Cerebellar cortex (tissue), 1 donor: ENCODE measurements around the gene DNAH3.
"Not testable (repeated sequence)": the region's sequence is repeated elsewhere in the genome, so short reads cannot be mapped to it uniquely, and the experiment has no call there.

Experiments used
- DNase-seq: peaks from one replicate; pipeline ENCODE4 v3.0.0-alpha.2; 2015; ENCODE audit warnings: low spot score

Gene DNAH3

DNA sequence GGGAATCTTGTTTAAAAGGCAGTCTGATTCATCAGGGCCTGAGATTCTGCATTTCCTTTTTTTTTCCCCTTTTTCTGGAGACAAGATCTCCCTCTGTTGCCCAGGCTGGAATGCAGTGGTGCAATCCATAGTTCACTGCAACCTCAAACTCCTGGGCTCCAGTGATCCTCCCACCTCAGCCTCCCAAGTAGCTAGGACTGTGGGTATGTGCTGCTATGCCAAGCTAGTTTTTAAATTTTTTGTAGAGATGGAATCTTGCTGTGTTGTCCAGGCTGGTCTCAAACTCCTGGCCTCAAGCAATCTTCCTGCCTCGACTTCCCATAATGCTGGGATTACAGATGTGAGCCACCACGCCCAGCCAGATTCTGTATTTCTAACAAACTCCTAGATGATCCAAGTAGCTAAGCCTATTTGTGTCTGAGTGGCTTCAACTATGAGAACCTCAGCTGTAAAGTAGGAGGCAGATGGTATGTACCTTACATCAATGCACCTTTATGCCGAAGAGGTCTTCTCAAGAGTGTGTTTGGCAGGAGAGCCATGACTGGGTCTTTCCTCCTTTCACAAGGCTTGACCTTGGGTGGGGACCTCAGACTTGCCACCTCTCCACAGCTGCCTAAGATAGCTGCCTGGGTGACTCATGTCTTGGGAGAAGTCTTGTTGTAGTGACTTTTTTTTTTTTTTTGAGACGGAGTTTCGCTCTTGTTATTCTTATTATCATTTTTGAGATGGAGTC, 18.8 kb upstream of the DNAH3 start:
- DNase-seq = no peak

DNA sequence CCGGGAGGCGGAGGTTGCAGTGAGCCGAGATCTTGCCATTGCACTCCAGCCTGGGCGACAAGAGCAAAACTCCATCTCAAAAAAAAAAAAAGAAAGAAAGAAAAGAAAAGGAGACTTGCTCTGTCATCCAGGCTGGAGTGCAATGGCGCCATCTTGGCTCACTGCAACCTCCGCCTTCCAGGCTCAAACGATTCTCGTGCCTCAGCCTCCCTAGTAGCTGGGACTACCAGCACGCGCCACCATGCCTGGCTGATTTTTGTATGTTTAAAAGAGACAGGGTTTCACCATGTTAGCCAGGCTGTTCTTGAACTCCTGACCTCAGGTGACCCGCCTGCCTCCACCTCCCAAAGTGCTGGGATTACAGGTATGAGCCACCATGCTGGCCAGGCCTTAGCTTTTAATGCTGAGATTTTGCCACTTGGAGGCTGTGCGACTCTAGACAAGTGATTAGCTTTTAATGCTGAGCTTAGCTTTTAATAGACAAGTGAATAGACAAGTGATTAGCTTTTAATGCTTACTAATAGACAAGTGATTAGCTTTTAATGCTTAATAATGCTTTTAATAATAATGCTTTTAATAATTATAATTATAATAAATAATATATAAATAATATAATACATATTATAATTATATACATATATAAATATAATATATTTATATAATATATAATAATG, 17.4 kb upstream of the DNAH3 start:
- DNase-seq = no peak

DNA sequence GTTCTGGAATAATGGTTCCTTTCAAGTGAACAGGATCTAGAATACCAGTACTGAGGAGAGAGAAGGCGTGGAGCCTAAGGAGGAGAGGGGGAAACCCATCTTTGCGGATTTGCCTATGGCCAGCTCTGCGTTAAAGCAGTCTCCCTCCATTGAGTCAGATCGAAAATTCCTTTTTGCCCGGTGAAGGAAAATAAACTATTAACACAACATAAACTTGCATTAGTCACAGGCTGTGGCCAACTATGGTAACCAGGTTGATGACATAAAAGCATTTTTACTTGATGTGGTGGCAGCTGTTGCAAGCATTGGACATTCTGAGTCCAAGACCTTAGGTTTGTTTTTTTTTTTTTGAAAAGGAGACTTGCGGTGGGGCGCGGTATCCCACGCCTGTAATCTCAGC, 16.7 kb upstream of the DNAH3 start:
- DNase-seq = no peak

DNA sequence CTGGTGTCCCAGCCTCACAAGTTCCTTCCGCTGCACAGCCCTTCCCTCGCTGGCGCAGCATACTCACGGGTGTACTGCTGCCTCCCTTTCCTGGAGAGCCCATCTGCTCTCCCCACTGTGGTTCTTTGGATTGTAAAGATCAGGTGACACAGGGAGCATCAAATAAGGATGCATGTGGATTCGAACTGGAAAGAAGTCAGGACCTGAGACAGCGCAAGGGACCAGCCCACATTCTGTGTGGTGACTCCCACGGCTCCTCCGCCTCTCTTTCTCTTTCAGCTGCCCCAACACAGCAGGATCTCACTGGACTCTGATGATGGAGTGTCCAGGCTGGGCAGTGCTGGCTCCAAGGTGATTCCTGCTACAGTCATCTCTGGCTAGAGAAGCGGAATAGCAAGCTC, 15.9 kb upstream of the DNAH3 start:
- peak; percentile 94 for DNase-seq

DNA sequence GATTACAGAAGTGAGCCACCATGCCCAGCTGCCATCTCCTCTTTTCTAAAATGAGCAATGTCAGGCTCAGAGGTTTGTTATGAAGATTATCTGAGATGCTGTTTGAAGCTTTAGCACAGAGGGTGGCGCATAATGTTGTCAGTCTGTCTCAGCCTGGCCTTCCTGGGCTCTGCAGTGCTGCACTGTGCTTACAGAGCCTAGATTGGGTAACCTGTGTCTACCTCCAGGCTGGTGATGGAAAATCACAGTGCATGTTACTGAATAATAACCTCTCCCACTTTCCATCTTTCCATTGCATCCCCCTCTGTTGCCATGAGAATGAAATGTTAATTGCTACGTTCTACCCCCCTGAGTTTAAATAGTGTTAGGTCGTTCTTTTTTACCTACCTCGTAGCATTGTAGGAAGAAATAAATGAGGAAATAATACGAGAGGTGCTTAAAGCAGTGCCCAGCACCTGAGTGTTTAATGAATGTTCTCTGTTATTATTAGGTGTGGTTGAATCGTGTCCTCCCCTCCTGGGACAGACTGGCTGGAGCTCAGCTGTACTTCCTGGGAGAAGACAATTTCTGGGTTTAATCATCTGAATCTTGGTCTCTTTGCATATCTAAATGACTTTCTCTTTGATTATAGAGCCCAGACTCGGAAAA, 14.0 kb upstream of the DNAH3 start:
- no peak for DNase-seq

DNA sequence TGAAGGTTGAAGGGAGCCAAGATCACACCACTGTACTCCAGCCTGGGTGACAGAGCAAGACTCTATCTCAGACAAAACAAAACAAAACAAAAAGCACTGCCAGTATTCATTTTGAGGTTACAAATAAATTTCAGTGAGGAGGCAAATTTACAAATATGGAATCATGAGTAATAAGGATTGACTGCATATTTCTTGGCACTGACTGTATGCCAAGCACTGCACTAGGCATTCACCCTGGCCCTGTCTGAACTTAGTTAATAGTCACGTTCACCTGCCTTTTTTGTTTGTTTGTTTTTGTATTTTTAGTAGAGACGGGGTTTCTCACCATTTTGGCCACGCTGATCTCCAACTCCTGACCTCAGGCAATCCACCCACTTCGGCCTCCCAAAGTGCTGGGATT, 12.9 kb upstream of the DNAH3 start:
- DNase-seq = no peak

DNA sequence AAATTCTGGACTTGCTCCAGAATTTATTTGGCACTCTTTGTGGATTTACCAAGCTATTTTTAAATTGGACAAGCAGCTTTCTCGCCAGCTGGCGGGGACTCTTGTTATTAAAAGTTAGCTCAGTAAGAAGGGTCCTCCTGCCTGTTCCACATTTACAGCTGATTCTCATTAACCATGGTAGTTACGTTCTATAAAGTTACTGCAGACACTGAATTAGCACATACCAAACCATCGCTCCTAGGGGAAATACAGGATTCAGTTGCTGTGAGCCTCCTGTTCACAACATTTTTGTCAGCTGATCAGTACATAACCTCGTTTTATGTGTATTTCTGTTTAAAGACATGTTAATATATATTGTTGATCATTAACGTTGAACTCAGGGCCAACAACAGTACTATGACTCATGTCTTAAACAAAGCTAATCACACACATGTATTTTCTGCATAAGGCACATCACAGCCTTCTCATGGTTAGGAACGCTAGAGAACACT, 12.1 kb upstream of the DNAH3 start:
- peak; percentile 91 for DNase-seq

DNA sequence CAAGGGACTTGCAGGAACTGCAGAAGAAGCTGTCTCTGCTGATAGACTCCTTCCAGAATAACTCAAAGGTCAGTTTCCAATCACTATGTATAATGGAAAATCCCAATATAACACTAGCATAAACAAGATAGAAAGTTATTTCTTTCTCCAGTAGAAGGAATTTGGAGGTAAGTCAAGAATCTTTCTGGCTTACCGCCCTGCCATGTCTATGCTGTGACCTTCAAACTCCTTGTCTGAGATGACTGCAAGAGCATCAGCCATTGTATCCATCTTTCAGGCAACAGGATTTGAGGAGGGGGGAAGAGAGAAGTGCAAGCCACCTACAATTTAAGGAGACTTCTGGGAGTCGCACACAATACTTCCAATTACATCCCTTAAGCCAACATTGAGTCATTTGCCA, 10.6 kb upstream of the DNAH3 start:
- peak; percentile 46 for DNase-seq

DNA sequence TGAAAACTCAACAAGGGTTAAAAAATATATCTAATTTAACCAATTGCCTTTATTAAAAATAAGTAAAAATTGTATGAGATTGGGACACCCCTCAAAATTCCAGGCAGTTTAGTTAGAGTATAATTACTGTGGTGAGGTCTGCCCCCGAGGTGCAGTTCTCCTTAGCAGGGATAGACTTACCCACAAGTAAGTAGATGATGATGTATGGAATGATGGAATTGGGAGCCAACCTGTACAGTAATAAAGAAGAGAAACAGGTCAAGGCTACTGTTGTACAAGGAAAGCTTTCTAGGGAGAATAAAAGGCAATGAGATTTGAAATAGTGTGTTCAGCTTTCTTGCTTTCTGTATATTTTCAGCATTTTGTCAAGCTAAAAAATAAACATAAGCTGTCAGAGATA, 9.6 kb upstream of the DNAH3 start:
- DNase-seq = peak; percentile 37

DNA sequence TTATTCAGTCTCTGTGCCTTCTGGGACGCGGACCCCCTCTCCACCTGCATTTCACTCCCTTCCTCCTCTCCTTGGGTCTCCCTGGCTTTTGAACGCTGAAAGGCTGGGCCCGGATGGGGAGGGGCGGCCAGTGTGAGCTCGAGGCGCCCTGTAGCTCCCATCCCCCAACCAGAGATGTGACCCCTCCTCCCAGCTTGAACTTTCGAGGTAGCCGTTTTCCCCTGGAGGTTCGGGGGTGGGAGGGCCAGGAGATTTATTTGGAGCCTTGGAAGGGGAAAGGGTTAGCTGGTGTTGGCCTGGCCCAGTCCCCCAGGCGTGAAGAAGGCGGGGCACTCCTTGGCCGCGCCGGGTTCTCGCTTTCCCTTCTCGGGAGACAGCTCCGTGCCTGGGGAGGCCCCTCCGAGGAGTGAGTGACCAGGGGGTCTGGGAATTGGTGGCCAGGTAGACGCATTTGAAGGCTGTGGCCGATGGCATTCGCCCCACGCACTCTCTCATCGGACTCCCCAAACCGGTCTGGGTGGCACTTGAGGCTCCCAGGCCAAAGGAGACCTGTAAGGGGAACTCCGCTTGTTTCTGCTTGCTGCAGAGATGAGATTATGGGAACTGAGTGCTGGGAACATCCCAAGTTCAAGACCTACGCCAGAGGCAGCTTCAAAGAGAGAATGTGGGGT, 8.8 kb upstream of the DNAH3 start:
- peak; percentile 50 for DNase-seq

DNA sequence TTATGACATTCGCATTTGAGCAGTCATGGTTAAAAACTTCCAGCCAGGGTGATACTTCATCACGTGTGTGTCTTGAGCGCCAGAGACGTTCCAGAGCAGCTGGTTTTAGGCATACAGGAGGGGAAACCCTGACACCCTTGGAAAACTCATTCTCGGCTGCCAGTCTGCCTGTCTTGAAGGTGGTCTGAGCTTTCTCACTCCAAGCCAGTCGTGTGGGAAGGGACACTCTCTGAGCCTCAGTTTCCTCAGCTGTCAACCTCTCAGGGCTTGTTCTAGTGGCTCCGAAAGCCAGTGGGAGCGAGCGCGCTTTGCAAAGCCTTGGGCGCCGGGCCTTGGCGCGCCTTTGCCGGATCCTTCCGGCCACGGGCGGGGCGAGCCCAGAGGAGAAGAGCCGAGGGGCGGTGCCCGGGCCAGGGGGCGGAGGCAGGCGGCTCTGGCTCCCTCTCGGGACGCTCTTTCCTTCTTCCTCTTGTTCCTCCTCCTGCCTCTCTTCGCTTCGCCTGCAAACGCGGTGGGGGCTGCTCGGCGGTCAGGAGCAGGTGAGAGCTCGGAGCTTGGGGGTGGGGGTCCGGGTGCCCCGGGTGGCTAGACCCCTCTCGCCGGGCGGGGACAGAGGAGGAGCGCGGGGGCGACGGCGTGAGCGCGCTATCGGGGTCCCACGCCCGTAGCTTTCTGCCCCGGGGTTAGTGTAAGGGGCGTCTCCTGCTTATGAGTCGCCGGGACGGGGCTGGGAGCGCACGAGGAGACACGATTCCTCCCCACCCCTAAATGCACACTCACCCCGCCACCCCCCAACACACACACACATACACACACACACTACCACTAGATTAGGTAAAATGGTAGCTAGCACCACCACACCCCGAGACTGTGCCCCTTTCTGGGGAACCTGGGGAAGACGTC, 7.8 kb upstream of the DNAH3 start, which contains the start of gene LDAF1:
LDAF1 (plus strand) TSS at position 467 of the 903 bp plus-strand sequence. CDS start 2,509 bp downstream, outside the sequence.
- DNase-seq = peak; percentile 78

DNA sequence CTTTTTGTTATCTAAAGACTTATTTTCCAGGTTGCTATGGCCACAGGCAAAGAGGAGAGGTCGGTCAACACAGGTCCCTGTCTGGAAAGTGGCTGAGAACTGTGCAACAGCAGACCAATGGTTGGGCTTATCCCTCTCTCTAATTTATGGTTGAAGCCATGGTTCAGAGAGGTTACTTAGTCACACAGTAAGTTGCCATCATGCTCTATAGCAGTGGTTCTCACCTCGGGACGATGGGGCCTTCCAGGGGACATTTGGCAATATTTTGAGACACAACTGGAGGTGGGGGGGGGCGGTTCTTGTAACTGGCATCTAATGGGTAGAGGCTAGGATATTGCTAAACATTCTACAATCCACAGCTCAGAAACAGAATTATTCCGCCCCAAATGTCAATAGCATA, 7.0 kb upstream of the DNAH3 start:
- no peak for DNase-seq

DNA sequence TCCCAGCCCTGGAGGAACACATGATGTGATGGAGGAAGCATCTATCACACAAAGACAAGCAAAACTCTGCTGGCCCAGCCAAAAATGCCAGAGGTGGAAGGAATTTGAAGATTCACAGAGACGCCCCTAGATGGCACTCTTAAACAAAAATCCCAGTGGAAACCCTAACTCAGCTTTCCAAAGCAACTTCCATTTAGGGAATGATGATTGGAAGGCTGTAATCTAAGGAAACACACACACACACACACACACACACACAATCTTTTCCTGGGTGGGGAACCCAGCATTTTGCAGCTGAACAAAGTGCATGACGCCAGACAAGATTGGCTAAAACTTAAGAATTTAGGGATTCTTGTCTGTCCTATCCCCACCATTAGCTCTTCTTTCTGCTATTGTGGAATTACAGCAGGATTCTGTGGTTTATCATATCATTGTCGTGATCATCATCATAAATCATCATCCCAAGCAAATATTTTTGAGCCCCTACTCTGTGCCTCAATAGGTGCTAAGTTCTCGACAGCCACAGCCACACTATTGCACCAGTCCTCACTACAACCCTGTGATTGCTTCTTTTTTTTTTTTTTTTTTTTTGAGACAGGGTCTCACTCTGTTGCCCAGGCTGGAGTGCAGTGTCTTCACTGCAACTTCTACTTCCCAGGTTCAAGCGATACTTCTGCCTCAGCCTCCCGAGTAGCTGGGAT, 6.3 kb upstream of the DNAH3 start:
- DNase-seq = peak; percentile 89

DNA sequence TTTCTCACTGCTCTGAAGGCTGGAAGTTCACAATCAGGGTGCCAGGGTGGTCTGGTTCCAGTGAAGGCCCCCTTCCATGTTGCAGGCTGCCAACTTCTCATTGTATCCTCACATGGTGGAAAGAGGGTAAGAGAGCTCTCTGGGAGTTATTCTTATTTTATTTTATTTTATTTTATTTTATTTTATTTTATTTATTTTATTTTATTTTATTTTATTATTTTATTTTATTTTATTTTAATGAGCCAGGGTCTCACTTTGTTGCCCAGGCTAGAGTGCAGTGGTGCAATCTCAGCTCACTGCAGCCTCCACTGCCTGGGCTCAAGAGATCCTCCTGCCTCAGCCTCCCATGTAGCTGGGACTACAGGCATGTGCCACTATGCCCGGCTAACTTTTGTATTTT, 5.4 kb upstream of the DNAH3 start:
- not testable (repeated sequence) for DNase-seq

DNA sequence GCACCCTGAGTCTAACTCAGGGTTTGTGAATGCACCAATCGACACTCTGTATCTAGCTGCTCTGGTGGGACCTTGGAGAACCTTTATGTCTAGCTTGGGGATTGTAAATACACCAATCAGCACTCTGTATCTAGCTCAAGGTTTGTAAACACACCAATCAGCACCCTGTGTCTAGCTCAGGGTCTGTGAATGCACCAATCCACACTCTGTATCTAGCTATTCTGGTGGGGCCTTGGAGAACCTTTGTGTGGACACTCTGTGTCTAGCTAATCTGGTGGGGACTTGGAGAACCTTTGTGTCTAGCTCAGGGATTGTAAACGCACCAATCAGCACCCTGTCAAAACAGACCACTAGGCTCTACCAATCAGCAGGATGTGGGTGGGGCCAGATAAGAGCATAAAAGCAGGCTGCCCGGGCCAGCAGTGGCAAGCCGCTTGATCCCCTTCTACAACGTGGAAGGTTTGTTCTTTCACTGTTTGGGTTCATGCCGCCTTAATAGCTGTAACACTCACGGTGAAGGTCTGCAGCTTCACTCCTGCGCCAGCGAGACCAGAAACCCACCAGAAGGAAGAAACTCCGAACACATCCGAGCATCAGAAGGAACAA, 2.6 kb upstream of the DNAH3 start:
- DNase-seq = not testable (repeated sequence)

DNA sequence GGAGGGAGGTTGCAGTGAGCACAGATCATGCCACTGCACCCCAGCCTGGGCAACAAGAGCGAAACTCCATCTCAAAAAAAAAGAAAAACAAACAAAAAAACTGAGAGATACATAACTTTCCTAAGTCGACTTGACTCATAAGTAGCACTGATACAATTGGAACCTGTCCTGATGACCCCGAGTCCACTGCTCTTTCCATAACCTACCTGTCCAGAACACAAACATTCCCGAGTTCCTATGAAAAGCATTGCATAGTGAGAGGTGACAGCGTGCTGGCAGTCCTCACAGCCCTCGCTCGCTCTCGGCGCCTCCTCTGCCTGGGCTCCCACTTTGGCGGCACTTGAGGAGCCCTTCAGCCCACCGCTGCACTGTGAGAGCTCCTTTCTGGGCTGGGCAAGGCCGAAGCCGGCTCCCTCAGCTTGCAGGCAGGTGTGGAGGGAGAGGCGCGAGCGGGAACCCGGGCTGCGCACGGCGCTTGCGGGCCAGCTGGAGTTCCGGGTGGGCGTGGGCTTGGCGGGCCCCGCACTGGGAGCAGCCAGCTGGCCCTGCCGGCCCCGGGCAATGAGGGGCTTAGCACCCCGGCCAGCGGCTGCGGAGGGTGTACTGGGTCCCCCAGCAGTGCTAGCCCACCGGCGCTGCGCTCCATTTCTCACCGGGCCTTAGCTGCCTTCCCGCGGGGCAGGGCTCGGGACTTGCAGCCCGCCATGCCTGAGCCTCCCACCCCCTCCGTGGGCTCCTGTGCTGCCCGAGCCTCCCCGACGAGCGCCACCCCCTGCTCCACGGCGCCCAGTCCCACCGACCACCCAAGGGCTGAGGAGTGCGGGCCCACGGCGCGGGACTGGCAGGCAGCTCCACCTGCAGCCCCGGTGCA, 1.7 kb upstream of the DNAH3 start:
- not testable (repeated sequence) for DNase-seq

DNA sequence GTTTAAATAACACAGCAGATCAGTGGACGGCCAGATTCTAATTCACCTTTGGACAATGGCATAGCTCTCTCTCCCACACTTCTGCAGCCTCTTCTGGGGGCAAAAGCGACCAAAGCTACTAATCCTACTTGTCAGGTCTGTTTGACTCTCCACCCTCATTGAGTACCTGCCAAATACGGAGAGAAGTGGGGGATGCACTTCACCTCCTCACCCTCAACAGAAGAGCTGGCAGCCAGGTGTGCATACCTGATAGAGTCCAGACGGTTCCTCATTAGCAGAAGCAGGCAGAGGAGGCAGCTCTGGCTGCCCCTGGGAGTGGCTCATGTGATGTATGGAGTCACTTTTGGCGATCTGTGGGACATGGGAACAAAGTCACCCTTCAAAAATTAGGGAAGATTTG, 4.9 kb downstream of the DNAH3 start:
- no peak for DNase-seq

DNA sequence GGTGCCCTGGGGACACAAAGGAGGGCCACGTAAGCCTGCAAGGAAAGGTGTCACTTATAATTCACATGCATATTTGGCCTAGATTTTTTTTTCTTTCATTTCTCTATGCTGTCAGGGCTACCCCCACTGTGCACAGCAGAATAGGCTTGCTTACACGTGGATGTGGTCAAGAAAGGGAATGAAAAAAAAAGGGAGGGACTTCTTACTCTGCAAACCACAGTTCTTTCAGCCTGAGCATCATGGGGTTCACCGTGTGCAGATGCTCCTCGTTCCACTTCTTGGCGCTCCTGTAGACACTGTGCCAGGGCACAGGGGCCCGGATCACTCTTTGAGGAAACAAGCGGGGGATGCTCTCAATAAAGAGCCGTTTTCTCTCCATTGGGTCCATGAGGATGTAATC, 16.6 kb downstream of the DNAH3 start:
- no peak for DNase-seq

DNA sequence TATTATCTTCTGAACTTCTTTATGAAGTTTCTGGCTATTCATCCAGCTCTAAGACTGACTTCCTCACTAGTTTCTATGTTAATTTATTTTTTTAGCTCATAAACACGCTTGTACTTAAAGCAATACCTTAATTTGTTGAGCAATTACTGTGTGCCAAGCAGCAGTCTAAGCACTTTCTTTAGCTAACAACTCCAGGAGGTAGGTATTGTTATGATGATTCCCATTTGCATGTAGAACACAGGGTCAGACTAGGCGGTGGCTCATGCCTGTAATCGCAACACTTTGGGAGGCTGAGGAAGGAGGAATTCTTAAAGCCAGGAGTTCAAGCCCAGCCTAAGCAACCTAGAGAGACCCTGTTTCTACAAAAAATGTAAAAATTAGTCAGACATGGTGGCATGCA, 19.8 kb downstream of the DNAH3 start:
- DNase-seq = no peak
